ENCODE data around the gene TAF5L.
A peak's percentile ranks its signal among the peaks of the same experiment; 100 is the strongest.
"Not testable (repeated sequence)": the region's sequence is repeated elsewhere in the genome, so short reads cannot be mapped to it uniquely, and the experiment has no call there.

TAF5L gene

GRCh38 chr1:229567109-229567868, 58.6 kb downstream of the TAF5L start:
- DNase-seq (ENCODE audit: low spot score): no peak

GRCh38 chr1:229563701-229564100, 62.2 kb downstream of the TAF5L start:
- no peak for DNase-seq (ENCODE audit: low spot score)

GRCh38 chr1:229563241-229563640, 62.7 kb downstream of the TAF5L start:
- no peak for DNase-seq (ENCODE audit: low spot score)

GRCh38 chr1:229562686-229563085, 63.2 kb downstream of the TAF5L start:
- no peak for DNase-seq (ENCODE audit: low spot score)

GRCh38 chr1:229561141-229561540, 64.8 kb downstream of the TAF5L start:
- DNase-seq (ENCODE audit: low spot score): no peak

GRCh38 chr1:229560124-229560523, 65.8 kb downstream of the TAF5L start:
- DNase-seq (ENCODE audit: low spot score): not testable (repeated sequence)

GRCh38 chr1:229559336-229559801, 66.6 kb downstream of the TAF5L start:
- not testable (repeated sequence) for DNase-seq (ENCODE audit: low spot score)

- DNase-seq (ENCODE audit: low spot score): peak; percentile 97
Observed at GRCh38 chr1:229558460-229559335, 67.2 kb downstream of the TAF5L start, which contains the start of gene ABCB10. TSS of gene ABCB10 (minus strand) at chr1:229558707. CDS start at chr1:229558652, 55 bp downstream.

GRCh38 chr1:229557913-229558414, 68.0 kb downstream of the TAF5L start:
- peak; percentile 66 for DNase-seq (ENCODE audit: low spot score)

GRCh38 chr1:229557200-229557850, 68.6 kb downstream of the TAF5L start:
- DNase-seq (ENCODE audit: low spot score): no peak

- DNase-seq (ENCODE audit: low spot score): no peak
Observed at GRCh38 chr1:229554886-229555621, 70.9 kb downstream of the TAF5L start.

GRCh38 chr1:229553621-229554130, 72.2 kb downstream of the TAF5L start:
- no peak for DNase-seq (ENCODE audit: low spot score)

- DNase-seq (ENCODE audit: low spot score): no peak
Observed at GRCh38 chr1:229552732-229553131, 73.2 kb downstream of the TAF5L start.

GRCh38 chr1:229550812-229551567, 74.9 kb downstream of the TAF5L start:
- DNase-seq (ENCODE audit: low spot score): no peak

- DNase-seq (ENCODE audit: low spot score): no peak
Observed at GRCh38 chr1:229547542-229547941, 78.4 kb downstream of the TAF5L start.

- no peak for DNase-seq (ENCODE audit: low spot score)
Observed at GRCh38 chr1:229544587-229544986, 81.3 kb downstream of the TAF5L start.

Measured in left forelimb (tissue), 1 donor.